ENCODE results near the gene IL17A.

DNA sequence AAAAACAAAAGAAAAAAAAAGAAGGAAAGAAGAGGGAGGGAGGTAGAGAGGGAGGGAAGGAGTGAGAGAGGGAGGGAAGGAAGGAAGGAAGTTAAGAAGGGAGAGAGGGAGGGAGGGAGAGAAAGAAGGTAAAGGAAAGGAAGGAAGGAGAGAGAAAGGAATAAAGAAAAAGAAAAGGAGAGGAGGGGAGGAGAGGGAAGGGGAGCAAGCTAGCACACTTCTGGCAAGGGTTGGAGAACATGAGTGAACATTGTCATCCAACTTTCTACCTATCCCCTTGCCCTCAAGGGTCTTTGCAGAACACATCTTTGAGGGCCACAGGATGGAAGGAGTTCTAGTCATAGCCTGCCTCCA is 34.1 kb upstream of the IL17A start:
- TF ChIP-seq, protein P1, sequence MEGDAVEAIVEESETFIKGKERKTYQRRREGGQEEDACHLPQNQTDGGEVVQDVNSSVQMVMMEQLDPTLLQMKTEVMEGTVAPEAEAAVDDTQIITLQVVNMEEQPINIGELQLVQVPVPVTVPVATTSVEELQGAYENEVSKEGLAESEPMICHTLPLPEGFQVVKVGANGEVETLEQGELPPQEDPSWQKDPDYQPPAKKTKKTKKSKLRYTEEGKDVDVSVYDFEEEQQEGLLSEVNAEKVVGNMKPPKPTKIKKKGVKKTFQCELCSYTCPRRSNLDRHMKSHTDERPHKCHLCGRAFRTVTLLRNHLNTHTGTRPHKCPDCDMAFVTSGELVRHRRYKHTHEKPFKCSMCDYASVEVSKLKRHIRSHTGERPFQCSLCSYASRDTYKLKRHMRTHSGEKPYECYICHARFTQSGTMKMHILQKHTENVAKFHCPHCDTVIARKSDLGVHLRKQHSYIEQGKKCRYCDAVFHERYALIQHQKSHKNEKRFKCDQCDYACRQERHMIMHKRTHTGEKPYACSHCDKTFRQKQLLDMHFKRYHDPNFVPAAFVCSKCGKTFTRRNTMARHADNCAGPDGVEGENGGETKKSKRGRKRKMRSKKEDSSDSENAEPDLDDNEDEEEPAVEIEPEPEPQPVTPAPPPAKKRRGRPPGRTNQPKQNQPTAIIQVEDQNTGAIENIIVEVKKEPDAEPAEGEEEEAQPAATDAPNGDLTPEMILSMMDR (IDR thresholded peaks at IDR 0.05; ENCODE audit: insufficient read depth, low read length, poor library complexity, severe bottlenecking): no peak
- TF ChIP-seq EZH2phosphoT487 (conservative IDR thresholded peaks at IDR 0.05; ENCODE audit: low read length): no peak
